SK-N-SH treated with all-trans-retinoic acid at 6 μM for 48 hours (cell line): ENCODE data around the gene PPP2R5B.

Experiments used
- ISL1 ChIP-seq: fragments of 250-450 bp; sonication (Bioruptor Pico); IDR thresholded peaks from 2 replicates; pipeline ENCODE4 v2.1.2; 2022; ENCODE audit warnings: mild to moderate bottlenecking, moderate library complexity
- PPARA ChIP-seq: fragments of 250-450 bp; sonication (Bioruptor Pico); IDR thresholded peaks from 2 replicates; pipeline ENCODE4 v1.5.0; 2020; ENCODE audit warnings: mild to moderate bottlenecking, borderline replicate concordance
- SNAI2 ChIP-seq: fragments of 250-450 bp; sonication (Bioruptor Pico); IDR thresholded peaks from 2 replicates; pipeline ENCODE4 v1.5.0; 2020; ENCODE audit warnings: mild to moderate bottlenecking, moderate library complexity
- TCF4 ChIP-seq: fragments of 250-450 bp; sonication (Bioruptor Pico); IDR thresholded peaks from 2 replicates; pipeline ENCODE4 v1.8.0; 2021; ENCODE audit warnings: mild to moderate bottlenecking, moderate library complexity, borderline replicate concordance
- ZFP3 ChIP-seq: fragments of 250-450 bp; sonication (Bioruptor Pico); IDR thresholded peaks from 2 replicates; pipeline ENCODE4 v1.5.0; 2020; ENCODE audit warnings: mild to moderate bottlenecking, moderate library complexity
- ZFP30 ChIP-seq: fragments of 450-650 bp; formaldehyde crosslinking; IDR thresholded peaks from 2 replicates; pipeline ENCODE4 v1.5.0; 2022; ENCODE audit warnings: mild to moderate bottlenecking, moderate library complexity
- TF ChIP-seq, protein P1 (sequence below): fragments of 250-450 bp; sonication (Bioruptor Pico); IDR thresholded peaks from 2 replicates; pipeline ENCODE4 v1.8.0; 2021; ENCODE audit warnings: low read depth, mild to moderate bottlenecking, moderate library complexity, borderline replicate concordance

GRCh38 chr11:64875369-64876228 is 48.9 kb upstream of the PPP2R5B start:
- TF ChIP-seq, protein P1, sequence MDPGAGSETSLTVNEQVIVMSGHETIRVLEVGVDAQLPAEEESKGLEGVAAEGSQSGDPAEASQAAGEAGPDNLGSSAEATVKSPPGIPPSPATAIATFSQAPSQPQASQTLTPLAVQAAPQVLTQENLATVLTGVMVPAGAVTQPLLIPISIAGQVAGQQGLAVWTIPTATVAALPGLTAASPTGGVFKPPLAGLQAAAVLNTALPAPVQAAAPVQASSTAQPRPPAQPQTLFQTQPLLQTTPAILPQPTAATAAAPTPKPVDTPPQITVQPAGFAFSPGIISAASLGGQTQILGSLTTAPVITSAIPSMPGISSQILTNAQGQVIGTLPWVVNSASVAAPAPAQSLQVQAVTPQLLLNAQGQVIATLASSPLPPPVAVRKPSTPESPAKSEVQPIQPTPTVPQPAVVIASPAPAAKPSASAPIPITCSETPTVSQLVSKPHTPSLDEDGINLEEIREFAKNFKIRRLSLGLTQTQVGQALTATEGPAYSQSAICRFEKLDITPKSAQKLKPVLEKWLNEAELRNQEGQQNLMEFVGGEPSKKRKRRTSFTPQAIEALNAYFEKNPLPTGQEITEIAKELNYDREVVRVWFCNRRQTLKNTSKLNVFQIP (CRISPR knock-in tag), result no peak
- TF ChIP-seq ISL1 (CRISPR knock-in tag), result no peak
- TF ChIP-seq TCF4 (CRISPR knock-in tag), result no peak
- no peak for TF ChIP-seq ZFP30
- no peak for TF ChIP-seq SNAI2 (CRISPR knock-in tag)
- TF ChIP-seq ZFP3, result no peak
- TF ChIP-seq PPARA (CRISPR knock-in tag), result no peak
